HEK293T (cell line): ENCODE data around the gene TARS3.
A peak's percentile ranks its signal among the peaks of the same experiment; 100 is the strongest.

Experiments
- CTCF ChIA-PET: fragments of 350-600 bp; formaldehyde crosslinking; extraction: SDS; loops from one replicate; lab custom pipeline; 2021; ENCODE audit warnings: antibody characterized with exemption, inconsistent platforms; lab: Yijun Ruan, JAX
- POLR2A ChIA-PET: fragments of 350-600 bp; formaldehyde crosslinking; extraction: SDS; loops from one replicate; lab custom pipeline; 2020; ENCODE audit warnings: antibody characterized with exemption, inconsistent platforms; lab: Yijun Ruan, JAX
- DNase-seq: peaks from one replicate; pipeline ENCODE4 v3.0.0; 2012; ENCODE audit warnings: mixed read lengths; ENCODE audit errors: extremely low spot score
- ARNT ChIP-seq: fragments of 450-650 bp; IDR thresholded peaks from 2 replicates; pipeline ENCODE4 v1.6.1; 2017; ENCODE audit warnings: mild to moderate bottlenecking
- BHLHE40 ChIP-seq: fragments of 450-650 bp; IDR thresholded peaks from 2 replicates; pipeline ENCODE4 v1.6.1; 2016; ENCODE audit warnings: mild to moderate bottlenecking, moderate library complexity, borderline replicate concordance
- CTBP1 ChIP-seq: fragments of 450-650 bp; IDR thresholded peaks from 2 replicates; pipeline ENCODE4 v1.6.1; 2016; ENCODE audit warnings: borderline replicate concordance
- ELF4 ChIP-seq: fragments of 450-650 bp; IDR thresholded peaks from 2 replicates; pipeline ENCODE4 v1.6.1; 2017; ENCODE audit warnings: antibody characterized with exemption
- FOXA1 ChIP-seq: fragments of 450-650 bp; IDR thresholded peaks from 2 replicates; pipeline ENCODE4 v1.6.1; 2016; ENCODE audit warnings: mild to moderate bottlenecking
- FOXK2 ChIP-seq: fragments of 450-650 bp; IDR thresholded peaks from 2 replicates; pipeline ENCODE4 v1.6.1; 2016; ENCODE audit warnings: mild to moderate bottlenecking
- FOXM1 ChIP-seq: fragments of 450-650 bp; IDR thresholded peaks from 2 replicates; pipeline ENCODE4 v1.6.1; 2017; ENCODE audit warnings: mild to moderate bottlenecking, borderline replicate concordance
- HDGF ChIP-seq: fragments of 450-650 bp; IDR thresholded peaks from 2 replicates; pipeline ENCODE4 v1.6.1; 2017; ENCODE audit warnings: antibody characterized with exemption, borderline replicate concordance
- L3MBTL2 ChIP-seq: fragments of 450-650 bp; conservative IDR thresholded peaks from 2 replicates; pipeline ENCODE4 v1.6.1; 2016; ENCODE audit warnings: mild to moderate bottlenecking
- LEF1 ChIP-seq: fragments of 450-650 bp; IDR thresholded peaks from 2 replicates; pipeline ENCODE4 v1.6.1; 2017; ENCODE audit warnings: mild to moderate bottlenecking, borderline replicate concordance
- NFRKB ChIP-seq: fragments of 450-650 bp; IDR thresholded peaks from 2 replicates; pipeline ENCODE4 v1.6.1; 2016; ENCODE audit warnings: mild to moderate bottlenecking, moderate library complexity
- SP1 ChIP-seq: fragments of 450-650 bp; IDR thresholded peaks from 2 replicates; pipeline ENCODE4 v1.6.1; 2017
- SUZ12 ChIP-seq: fragments of 450-650 bp; IDR thresholded peaks from 2 replicates; pipeline ENCODE4 v1.6.1; 2016; ENCODE audit warnings: mild to moderate bottlenecking
- TARDBP ChIP-seq: fragments of 450-650 bp; IDR thresholded peaks from 2 replicates; pipeline ENCODE4 v1.6.1; 2016
- ZNF384 ChIP-seq: fragments of 450-650 bp; IDR thresholded peaks from 2 replicates; pipeline ENCODE4 v1.6.1; 2016
- TF ChIP-seq, protein P1 (sequence below): fragments of 450-650 bp; IDR thresholded peaks from 2 replicates; pipeline ENCODE4 v1.6.1; 2016

TARS3 gene

DNA sequence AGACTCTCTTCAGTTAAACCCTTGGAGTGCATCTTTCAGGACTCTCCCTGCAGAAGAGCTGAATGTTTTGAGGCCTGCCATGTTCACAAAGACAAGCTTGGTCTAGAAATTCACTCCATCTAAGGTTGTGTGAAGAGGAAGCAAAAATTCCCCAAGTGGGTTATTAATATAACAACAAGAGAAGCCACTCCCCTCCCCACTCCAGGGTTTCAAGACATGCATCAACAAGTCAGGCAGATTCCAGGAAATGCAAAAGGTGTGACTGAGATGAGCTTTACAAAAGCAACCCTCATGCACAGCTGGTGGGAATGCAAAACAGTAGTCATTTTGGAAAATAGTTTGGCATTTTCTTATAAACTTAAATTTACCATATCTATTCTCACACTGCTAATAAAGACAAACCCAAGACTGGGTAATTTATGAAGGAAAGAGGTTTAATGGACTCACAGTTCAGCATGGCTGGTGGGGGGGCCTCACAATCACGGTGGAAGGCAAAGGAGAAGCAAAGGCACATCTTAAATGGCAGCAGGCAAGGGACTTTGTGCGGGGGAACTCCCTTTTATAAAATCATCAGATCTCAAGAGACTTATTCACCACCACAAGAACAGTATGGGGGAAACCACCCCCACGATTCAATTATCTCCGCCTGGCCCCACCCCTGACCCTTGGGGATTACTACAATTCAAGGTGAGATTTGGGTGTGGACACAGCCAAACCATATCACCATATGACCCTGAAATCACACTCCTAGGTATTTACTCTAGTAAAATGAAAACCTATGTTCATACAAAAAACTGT lies 31.3 kb downstream of the TARS3 start:
- DNase-seq: no peak
- ChIA-PET CTCF (no interaction called here), POLR2A (no interaction called here)
- TF ChIP-seq ARNT (no peak), FOXK2 (no peak), SUZ12 (no peak), TARDBP (no peak), HDGF (no peak), SP1 (no peak)
- TF ChIP-seq, protein P1, sequence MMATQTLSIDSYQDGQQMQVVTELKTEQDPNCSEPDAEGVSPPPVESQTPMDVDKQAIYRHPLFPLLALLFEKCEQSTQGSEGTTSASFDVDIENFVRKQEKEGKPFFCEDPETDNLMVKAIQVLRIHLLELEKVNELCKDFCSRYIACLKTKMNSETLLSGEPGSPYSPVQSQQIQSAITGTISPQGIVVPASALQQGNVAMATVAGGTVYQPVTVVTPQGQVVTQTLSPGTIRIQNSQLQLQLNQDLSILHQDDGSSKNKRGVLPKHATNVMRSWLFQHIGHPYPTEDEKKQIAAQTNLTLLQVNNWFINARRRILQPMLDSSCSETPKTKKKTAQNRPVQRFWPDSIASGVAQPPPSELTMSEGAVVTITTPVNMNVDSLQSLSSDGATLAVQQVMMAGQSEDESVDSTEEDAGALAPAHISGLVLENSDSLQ: no peak

DNA sequence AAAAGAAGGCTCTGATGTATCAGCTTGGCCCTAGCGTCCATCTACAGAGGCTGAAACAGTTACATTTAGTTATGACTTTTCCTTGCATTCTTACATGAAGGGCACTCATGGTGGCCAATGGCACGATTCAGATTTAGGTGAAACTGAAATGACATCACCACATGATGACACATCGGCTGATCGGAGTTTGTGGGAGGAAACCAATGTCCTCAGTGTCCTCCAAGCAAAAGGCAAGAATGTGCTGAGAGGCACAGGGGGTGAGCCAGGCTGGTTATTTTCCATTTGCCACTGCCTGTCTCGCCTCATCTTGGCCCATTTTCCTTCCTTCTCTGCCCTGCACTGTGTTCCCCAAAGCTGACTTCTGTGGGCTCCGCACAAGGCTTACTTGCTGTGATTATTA lies 34.4 kb downstream of the TARS3 start:
- TF ChIP-seq, protein P1: peak; percentile 69
- TF ChIP-seq LEF1: no peak
- ChIA-PET CTCF (no interaction called here), POLR2A (no interaction called here)
- DNase-seq: no peak

DNA sequence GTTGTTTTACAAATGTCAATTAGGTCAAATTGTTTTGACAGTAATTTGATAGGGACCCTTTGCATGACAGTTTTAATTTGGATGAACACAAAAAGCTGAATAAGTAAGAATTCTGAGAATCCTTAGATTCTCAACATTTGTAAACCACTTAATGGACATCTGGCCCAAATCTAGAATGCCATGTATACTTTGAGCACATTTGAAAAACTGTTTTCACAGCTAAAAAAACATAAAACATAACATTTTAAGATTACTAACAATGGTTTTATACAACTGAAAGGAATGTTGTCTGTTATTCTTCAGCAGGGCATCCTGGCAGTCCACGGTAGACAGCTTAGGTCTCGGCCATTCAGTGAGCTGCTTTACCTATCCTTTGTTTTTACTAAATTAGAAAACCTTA lies 37.6 kb downstream of the TARS3 start:
- no peak for DNase-seq
- CTCF ChIA-PET: interaction anchor here (0.9 kb wide), 1 partner anchor 184 kb away, joined by 3 read pairs; no protein-coding TSS in a partner anchor
- POLR2A ChIA-PET: no interaction called here
- TF ChIP-seq LEF1: no peak
- TF ChIP-seq TARDBP: no peak
- no peak for TF ChIP-seq ZNF384
- TF ChIP-seq HDGF: no peak
- TF ChIP-seq NFRKB: no peak
- TF ChIP-seq ARNT: no peak
- TF ChIP-seq FOXA1: no peak
- TF ChIP-seq L3MBTL2: no peak
- TF ChIP-seq CTBP1: no peak
- no peak for TF ChIP-seq SP1

DNA sequence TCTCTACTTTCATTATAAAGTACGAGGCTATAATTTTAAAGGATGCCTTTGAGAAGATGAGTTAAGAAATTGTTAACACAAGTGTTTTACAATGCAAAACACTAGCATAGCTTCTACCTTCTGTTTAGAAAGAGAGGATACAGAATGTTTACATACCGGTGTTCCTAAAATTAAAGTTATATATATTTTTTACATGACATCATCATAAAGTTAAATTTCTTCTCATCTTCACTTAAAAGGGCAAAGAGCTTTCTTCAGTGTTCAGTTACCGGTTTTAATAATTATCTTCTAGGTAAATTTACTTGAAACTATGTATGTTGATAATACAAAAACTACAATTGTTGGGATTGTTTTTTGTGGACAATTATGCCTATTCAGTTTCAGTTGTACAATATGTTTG lies 39.4 kb downstream of the TARS3 start:
- ChIA-PET POLR2A (no interaction called here), CTCF (no interaction called here)
- no peak for DNase-seq
- TF ChIP-seq TARDBP (no peak), SP1 (no peak), ELF4 (no peak), LEF1 (no peak), CTBP1 (no peak), FOXM1 (no peak), L3MBTL2 (no peak), NFRKB (no peak), ARNT (no peak), SUZ12 (no peak), ZNF384 (no peak), BHLHE40 (no peak), FOXA1 (no peak), FOXK2 (no peak), HDGF (no peak)
- TF ChIP-seq, protein P1: no peak

DNA sequence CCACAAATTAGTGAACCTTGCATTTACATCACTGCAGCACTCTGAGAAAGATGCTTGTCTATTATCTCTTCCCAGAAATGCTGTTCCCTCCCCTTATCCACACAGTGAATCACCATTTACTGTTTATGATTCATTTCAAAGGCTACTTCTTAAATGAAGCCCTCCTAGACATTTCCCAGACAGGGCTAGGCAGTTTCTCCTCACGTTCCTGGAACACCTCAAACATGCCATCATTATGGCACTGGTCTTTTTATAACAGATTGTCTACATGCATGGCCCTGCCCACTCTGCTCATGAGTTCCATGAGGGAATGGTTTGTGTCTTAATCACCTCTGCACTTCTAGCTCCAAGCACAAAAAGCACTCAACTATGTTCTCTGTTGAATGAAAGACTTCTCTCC lies 39.9 kb downstream of the TARS3 start:
- POLR2A ChIA-PET: no interaction called here
- no peak for TF ChIP-seq ARNT
- TF ChIP-seq ELF4: no peak
- TF ChIP-seq FOXA1: no peak
- TF ChIP-seq FOXM1: no peak
- TF ChIP-seq CTBP1: no peak
- no peak for TF ChIP-seq LEF1
- no peak for TF ChIP-seq SP1
- TF ChIP-seq FOXK2: no peak
- TF ChIP-seq TARDBP: no peak
- TF ChIP-seq L3MBTL2: no peak
- TF ChIP-seq HDGF: no peak
- TF ChIP-seq, protein P1: no peak
- no peak for TF ChIP-seq ZNF384
- TF ChIP-seq BHLHE40: no peak
- no peak for TF ChIP-seq NFRKB
- no peak for TF ChIP-seq SUZ12
- CTCF ChIA-PET: no interaction called here
- no peak for DNase-seq

DNA sequence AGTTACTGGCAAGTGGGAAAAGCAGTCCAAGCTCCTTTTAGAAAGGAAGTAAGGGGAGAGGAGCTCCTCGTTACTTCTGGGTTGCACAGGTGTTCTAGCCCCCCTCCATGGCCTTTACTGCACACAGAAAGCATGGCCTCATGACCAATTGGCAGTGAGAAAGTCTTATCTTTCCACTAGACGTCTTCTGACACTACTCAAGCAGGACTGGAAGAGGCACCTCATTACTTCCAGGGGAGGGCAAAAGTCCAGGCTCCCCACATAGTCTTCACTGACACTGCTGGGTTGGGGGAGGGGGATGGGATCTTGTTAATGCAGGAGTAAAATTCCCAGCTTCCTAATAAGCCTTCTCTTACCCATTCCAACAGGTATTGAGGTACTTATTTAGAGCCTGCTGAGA lies 44.5 kb downstream of the TARS3 start:
- ChIA-PET CTCF (interaction anchor here (0.6 kb wide), 1 partner anchor 178 kb away, joined by 3 read pairs; no protein-coding TSS in a partner anchor), POLR2A (no interaction called here)
- no peak for DNase-seq

More for the DNA sequence above, 44.5 kb downstream of the TARS3 start:
- TF ChIP-seq FOXM1 (no peak), SUZ12 (no peak), NFRKB (no peak), ZNF384 (no peak), LEF1 (no peak), SP1 (no peak), ARNT (no peak), FOXA1 (no peak), CTBP1 (no peak), TARDBP (no peak), ELF4 (no peak), FOXK2 (no peak), BHLHE40 (no peak), L3MBTL2 (no peak)
- TF ChIP-seq, protein P1: no peak
